Measurements from ENCODE around the gene PLCD3. TPM values are rescaled to one million over a fixed set of nuclear protein-coding genes. Genes with fewer than 3 reads are reported as not detected.

The PLCD3 gene
- total and polyA plus RNA-seq, 9 of the 15 experiments (the other 6 are each of a cell fraction or from before 2014, with no cell fraction given) = 0.20 to 22.6 (median 7.5) TPM

GRCh38 chr17:45123930-45124796 is 8.2 kb downstream of the PLCD3 start (continued):
- 0 out of 2 replicates have a peak, but pooled peaks have one; percentile 31 for TF ChIP-seq ZBTB2 (IDR thresholded peaks at IDR 0.05)
- peak; percentile 88; the same call in 1 of the 2 replicates for TF ChIP-seq ZNF589 (CRISPR knock-in tag; IDR thresholded peaks at IDR 0.05; ENCODE audit: low read depth)
- no peak; the same call in 1 of the 2 replicates for TF ChIP-seq CREB1 (IDR thresholded peaks at IDR 0.05)
- no peak for TF ChIP-seq CREB1 (CRISPR knock-in tag; IDR thresholded peaks at IDR 0.05)
- TF ChIP-seq ID3 (CRISPR knock-in tag; IDR thresholded peaks at IDR 0.05) = no peak
- no peak; the same call in 1 of the 2 replicates for TF ChIP-seq ID3 (tag; IDR thresholded peaks at IDR 0.05)
- no peak for TF ChIP-seq ZMIZ1 (IDR thresholded peaks at IDR 0.05; ENCODE audit: low read depth in 2 of 2, low read length in 2 of 2)
- TF ChIP-seq ZNF277 (CRISPR knock-in tag; IDR thresholded peaks at IDR 0.05; ENCODE audit: borderline replicate concordance) = no peak
- TF ChIP-seq POU5F1 (IDR thresholded peaks at IDR 0.05; ENCODE audit: borderline replicate concordance, low read depth, low read length, partially characterized antibody) = no peak
- TF ChIP-seq CUX1 (CRISPR knock-in tag; IDR thresholded peaks at IDR 0.05) = no peak
- no peak for TF ChIP-seq BDP1 (IDR thresholded peaks at IDR 0.05; ENCODE audit: insufficient read depth, insufficient read length)
- no peak for TF ChIP-seq ZNF217 (CRISPR knock-in tag; IDR thresholded peaks at IDR 0.05)
- TF ChIP-seq CSDE1 (IDR thresholded peaks at IDR 0.05) = 0 out of 4 replicates have a peak, but pooled peaks of 1 of the 2 experiments have one; percentile 69
- peak; percentile 29; the same call in 1 of the 2 replicates for TF ChIP-seq ELF1 (tag; IDR thresholded peaks at IDR 0.05)

Measured in K562 (cell line).